ENCODE measurements around the gene AGMO.

The AGMO gene

DNA sequence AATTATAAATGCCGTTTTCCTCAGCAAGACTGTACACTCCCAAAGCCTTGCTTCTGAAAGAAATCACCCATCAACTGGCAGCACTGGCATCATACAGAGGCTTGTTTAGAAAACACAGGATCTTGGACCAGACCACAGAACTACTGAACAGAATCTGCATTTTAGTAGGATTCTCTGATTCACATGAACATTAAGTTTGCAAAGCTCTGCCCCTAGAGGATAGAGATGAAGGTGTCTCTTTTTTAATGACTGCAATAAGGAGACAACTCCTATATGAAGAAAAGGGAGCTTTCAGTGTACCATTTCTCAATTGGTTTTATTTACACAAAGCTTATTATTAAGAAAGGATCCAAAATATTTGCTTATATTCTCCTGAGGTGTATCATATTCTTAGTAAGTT, 172.7 kb downstream of the AGMO start:
- DNase-seq, result no peak

- no peak for DNase-seq
Measured at GRCh38 chr7:15378494-15379145, 183.2 kb downstream of the AGMO start.

DNA sequence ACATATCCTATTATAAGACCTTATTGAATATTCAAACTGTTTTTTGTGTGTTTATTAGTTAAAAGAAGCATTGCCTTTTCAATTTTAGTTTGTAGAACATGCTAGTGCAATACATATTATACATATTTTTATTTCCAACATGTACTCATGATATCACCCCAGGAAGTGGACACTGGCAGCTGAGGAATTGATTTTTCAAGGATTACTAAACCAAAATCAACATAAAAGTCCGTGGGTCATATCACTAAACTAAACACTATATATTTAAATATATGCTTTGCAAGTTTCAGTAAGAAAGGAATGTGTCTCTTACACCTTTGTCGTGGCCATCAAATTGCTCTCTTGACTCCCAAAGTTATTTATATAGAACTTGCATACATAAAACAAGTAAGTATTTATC, 185.2 kb downstream of the AGMO start:
- no peak for DNase-seq

- DNase-seq, result no peak
Measured at GRCh38 chr7:15370441-15370840, 191.4 kb downstream of the AGMO start.

- no peak for DNase-seq
Measured at GRCh38 chr7:15368653-15369052, 193.2 kb downstream of the AGMO start.

DNA sequence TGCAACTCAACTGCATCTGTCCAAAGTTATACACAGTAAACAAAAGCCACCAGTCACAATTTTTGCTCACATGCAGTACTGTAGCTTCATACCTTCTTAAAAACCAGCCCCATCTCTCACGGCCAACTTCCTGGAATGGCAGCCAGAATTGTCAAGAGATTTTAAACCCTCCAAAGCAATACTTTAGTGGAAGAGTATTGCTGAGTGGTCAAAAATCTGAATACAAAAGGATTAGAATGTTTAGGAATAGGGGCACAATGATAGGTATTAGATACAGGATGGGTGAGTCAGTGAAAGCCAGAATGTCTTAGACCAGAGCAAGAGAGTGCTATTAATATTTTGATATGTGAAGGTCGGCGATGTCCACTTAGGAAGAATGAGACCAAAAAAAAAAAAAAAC, 193.9 kb downstream of the AGMO start:
- DNase-seq, result no peak

DNA sequence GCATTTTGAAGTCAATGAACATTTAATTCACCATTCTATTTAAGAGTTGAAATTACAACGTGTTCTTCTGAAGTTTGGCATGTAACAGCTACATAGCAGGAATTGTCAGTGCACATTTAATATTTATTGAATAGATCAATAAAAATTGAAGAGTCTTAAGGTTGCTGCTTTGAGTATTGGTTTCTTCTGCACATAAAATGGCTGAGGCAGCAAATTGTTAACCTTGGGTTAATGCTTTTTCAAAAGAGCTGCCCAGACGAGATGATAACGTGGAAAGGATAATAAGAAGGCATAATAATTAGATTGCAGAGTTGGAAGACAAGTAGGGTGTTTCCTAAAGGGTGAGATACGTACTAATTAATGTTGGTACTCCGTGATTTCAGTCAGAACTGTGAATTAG, 203.7 kb downstream of the AGMO start:
- DNase-seq, result no peak

GRCh38 chr7:15352421-15353206, 209.2 kb downstream of the AGMO start:
- no peak for DNase-seq

GRCh38 chr7:15345216-15345615, 216.6 kb downstream of the AGMO start:
- no peak for DNase-seq

DNA sequence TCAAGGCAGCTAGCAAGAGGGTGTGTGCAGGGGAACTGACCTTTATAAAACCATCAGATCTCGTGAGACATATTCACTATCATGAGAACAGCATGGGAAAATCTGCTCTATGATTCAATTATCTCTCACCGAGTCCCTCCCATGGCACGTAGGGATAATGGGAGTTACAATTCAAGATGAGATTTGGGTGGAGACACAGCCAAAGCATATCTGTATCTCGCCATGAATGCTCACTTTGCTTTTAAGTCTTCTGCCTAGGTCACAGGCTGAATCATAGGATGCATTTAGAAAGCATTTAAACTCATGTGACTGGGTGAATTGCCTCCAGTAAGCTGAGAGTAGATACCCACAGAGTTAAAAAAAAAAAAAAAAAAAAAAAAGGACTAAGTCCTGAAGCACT, 220.0 kb downstream of the AGMO start:
- DNase-seq, result no peak

DNA sequence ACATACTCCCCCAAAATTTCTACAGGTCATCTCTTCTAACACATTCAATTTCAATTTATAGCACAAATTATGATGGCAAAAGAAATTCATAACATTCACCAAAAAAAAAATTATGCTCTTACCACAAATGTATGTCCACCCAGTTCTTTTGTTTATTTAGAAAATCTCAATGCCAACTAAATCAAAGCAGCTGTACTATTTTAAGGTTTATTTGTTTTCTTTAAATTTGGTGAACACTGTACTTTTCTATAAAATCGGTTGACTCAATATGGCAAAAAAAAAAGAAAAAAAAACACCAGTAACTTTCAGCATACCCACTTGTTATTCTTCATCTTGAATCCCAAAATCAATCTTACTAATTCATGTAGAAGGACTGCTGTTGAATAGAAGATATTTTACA, 225.7 kb downstream of the AGMO start:
- no peak for DNase-seq

DNA sequence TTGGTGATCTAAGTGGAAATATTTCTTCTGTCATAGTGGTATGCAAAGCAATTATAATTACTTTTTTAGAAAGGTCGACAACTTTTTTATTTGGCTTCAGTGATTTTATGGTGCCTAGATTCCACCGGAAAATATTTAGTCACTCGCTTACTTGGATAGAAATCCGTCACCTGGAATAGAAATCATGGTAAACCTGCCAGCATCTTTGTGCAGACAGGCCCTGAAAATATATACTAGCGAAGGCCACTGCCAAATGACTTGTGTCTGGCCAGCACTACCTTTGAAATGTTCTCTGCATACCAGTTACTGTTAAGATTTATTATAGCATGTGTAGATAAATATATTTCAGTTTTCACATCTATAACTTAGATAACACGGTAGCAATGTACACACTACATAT, 226.4 kb downstream of the AGMO start:
- no peak for DNase-seq

- DNase-seq, result no peak
Measured at GRCh38 chr7:15334536-15335263, 227.1 kb downstream of the AGMO start.

GRCh38 chr7:15332956-15333355, 228.9 kb downstream of the AGMO start:
- no peak for DNase-seq

DNA sequence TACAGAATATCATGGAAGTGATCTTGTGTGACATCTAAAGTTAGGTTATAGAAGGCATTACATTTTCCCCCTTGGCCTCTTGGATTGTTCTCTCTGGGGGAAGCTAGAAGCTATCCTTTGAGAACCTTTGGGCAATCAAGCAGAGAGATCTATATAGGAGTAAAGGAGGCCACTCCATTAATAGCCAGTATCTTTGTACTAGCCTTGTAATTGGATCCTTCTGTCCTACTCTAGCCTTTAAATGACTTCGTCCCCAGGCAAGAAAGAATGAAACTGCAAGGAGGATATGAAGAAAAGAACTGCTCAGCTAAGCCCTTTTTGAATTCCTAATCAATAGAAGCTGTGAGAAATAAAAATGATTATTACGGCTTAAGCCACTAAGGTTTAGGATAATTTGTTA, 230.9 kb downstream of the AGMO start:
- no peak for DNase-seq

DNA sequence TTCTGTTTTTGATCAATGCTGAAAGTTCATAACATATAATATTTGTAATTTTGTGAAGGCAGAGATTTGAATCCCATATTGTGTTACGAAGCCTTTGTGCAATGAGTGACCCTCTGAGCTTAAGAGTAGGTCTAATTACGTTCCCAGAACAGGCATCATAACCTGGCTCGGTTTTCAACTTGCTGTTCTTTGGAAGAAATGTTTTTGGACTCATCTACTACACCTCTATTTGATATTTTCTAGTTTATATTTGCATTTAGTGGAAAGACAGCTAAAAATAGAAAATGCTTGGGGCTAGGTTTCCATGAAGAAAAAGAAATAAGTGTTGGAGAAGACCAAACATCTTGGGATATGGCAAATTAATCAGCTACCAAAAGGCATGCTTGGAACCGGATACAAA, 234.8 kb downstream of the AGMO start:
- DNase-seq, result no peak

DNA sequence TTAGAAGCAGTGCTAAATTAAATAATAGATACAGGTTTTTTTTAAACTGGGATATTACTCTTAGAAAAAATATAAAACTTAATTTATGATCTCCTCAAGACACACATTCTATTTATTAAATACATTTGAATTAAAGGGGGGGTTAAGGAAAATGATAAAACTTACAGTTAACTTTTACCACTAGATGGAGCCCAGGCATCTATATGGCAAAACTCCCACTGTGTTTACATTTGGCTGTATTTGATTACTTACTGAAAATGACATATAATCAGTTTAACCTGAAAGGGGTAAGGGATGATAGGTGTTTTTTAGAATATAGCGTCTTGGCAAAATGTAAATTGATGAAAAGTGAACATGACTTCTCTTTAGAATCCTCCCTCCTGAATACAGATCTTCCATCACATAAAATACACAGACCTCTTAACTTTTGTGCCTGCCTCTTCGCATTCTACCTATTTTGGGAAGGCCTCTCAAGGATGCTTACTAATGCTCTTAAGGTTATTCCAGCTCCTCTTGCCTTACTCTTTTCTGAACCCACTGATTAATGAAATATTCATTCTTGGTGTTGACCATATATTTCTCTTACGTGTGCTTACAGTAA, 235.7 kb downstream of the AGMO start:
- no peak for DNase-seq

DNA sequence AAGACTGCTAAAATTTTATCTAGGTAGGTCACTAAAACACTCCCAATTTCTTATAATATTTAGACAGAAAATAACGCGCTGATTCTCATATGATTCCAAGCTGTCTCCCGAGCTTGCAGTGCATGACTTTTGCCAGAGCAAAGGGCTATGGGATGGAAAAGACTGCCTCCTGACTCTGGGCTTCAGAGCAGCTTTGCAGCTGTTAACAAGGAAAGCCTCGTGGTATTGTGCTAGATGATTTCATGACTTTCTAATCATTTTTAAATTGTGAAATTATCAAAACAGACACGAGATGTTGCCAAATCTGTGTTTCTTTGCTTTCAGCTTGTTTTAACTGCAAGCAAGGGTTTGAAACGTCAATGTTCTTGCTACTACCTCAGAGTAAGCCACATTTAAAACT, 238.3 kb downstream of the AGMO start:
- DNase-seq, result no peak

DNA sequence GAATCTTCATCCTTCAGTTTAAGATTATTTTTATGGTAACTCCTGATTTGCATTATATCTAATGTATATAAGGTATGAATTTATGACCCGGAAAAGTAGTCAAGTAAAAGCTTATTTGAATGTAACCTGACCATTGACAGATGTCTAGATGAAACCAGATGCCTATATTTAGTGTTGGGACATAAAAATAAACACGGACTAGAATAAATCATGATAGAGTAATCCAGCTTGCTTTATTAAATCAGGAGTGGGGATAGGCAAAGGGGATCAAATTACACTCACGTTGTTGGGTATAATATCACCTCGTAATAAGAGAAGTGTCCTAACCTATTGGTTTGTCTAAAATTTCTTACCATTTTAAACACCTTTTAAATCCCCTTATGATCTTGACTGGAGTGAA, 244.6 kb downstream of the AGMO start:
- DNase-seq, result no peak

DNA sequence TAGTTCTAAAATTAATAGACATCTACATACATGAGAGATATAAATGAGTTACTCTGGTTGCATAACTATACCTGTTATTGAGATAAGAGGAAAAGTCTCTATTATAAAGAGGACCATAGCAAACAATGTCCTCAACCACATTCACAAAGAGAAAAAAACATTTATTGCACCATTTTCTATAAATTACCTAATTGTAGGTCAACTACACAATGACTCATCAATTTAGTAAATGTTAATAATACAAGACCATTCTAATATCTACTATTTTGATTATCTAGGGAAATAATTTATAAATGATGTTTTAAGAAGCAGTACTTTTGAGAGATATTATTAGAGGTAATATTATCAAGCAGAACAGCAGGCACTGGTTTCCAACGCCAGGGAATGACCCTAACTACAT, 246.1 kb downstream of the AGMO start:
- DNase-seq, result no peak

DNA sequence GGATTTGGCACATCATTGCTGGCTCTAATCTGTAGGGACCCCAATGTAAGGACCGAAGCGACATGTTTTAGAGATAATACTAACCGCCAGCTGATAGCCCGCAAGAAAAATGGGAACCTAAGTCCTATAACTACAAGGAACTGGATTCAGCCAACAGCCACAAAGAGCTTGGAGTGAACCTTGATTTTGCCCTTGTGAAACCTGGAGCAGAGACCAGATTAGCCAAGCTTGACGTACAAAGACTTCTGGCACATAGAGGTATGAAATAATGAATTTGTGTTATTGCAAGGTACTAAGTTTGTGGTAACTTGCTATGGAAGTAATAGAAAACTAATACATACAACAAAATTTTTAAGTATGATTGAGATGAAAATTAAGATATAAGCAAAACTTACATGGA, 246.9 kb downstream of the AGMO start:
- no peak for DNase-seq

GRCh38 chr7:15313361-15313760, 248.5 kb downstream of the AGMO start:
- DNase-seq, result no peak

DNA sequence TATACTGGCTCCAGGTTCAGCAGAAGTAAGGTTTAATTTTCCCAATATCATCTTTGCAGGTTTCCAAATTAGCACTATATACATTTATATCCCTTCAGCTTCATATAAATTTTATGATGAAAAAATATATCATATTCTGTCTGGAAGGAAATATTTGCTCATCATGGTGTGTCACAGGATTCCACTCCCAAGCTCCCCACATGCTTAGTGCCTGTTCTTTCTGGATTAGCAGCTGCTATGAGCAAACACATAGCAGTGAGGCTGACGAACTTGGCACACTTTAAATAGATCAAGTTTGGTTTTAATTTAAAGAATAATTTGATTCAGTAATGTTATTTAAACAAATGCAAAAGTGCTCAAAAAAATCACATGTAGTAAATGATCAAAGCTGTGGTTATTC, 251.9 kb downstream of the AGMO start:
- DNase-seq, result no peak

GRCh38 chr7:15308821-15309220, 253.0 kb downstream of the AGMO start:
- no peak for DNase-seq

All from activated CD4-positive, alpha-beta T cell treated with anti-CD3 and anti-CD28 coated beads for 1 hour (primary cell).